Body of pancreas (tissue), 4 donors: ENCODE data around the gene EYS. TPM values are rescaled to one million over a fixed set of nuclear protein-coding genes. Genes with fewer than 3 reads are reported as not detected.

ENCODE experiments used
- ATAC-seq: fragments of 150-250 bp; one replicate; pipeline ENCODE4 v1.9.1; 2016
- DNase-seq, 4 donors: peaks; one replicate each; pipeline ENCODE4 v3.0.0-alpha.2; 2019
- H3K27ac ChIP-seq, 4 donors: fragments of 200-600 bp; sonication (generic); 1 replicate in 3 of 4; 2 replicates in 1 of 4; pipeline versions ENCODE4 v1.5.1 to v1.6.1; 2016 to 2019; ENCODE audit warnings: mild to moderate bottlenecking in 1 of 4, mixed read lengths in 1 of 4, moderate library complexity in 1 of 4
- H3K27me3 ChIP-seq, 2 donors: fragments of 200-600 bp; sonication (generic); one replicate each; pipeline ENCODE4 v1.6.0; 2016; ENCODE audit warnings: mild to moderate bottlenecking in 1 of 2
- H3K36me3 ChIP-seq, 2 donors: fragments of 200-600 bp; sonication (generic); replicated peaks in 1 of 2; 2 replicates each; pipeline ENCODE4 v1.5.1; 2016; ENCODE audit warnings: low read depth in 2 of 2; ENCODE audit not compliant: insufficient read depth in 1 of 2
- H3K4me1 ChIP-seq: fragments of 200-600 bp; sonication (generic); one replicate; pipeline ENCODE4 v1.6.0; 2016
- H3K4me3 ChIP-seq, 2 donors: fragments of 200-600 bp; sonication (generic); 1 replicate in 1 of 2; 2 replicates in 1 of 2; pipeline ENCODE4 v1.5.1; 2016 to 2019
- H3K9me3 ChIP-seq, 3 donors: fragments of 200-600 bp; sonication (generic); 1 replicate in 2 of 3; 2 replicates in 1 of 3; pipeline ENCODE4 v1.5.1; 2016
- CTCF ChIP-seq, 7 experiments: fragments of 450-650 bp in 4 of 7; fragments of 200-600 bp in 3 of 7; sonication (generic) in 3 of 7; IDR thresholded peaks; one replicate each; pipeline ENCODE4 v1.5.1; 2016 to 2019; ENCODE audit warnings: antibody characterized with exemption in 7 of 7
- POLR2A ChIP-seq, 3 donors: fragments of 450-650 bp; IDR thresholded peaks; one replicate each; pipeline ENCODE4 v1.6.1; 2016; ENCODE audit warnings: antibody characterized with exemption in 3 of 3, mild to moderate bottlenecking in 2 of 3
- WGBS, 2 donors: methylation state at CpG; one replicate each; pipeline ENCODE4 v1.1.5; 2017; 5-methylcytosine and 5-hydroxymethylcytosine counted together
- intact Hi-C: fragments of 100-400 bp; cut with DNase I; formaldehyde crosslinking; loops from one replicate; pipeline ENCODE4 v1.15.1; 2023
- total RNA-seq, 2 donors: library from RNA; depleted of rRNA; stranded (reverse); fragments of >200 nt; gene quantifications; one replicate each; pipeline ENCODE4 v1.1.0, GENCODE V29; 2016

EYS gene
- total RNA-seq, 2 donors from 2014 or later, result 0.26 TPM; not detected in 1

GRCh38 chr6:63730311-63730710 is 1976.7 kb downstream of the EYS start:
- Histone ChIP-seq H3K27ac (no peak overlapping the region), H3K4me3 (no peak overlapping the region), H3K27me3 (no peaks in the 10 kb centered on the region), H3K4me1 (no peaks in the 10 kb centered on the region), H3K36me3 (no peaks in the 10 kb centered on the region), H3K9me3 (no peaks in the 10 kb centered on the region)
- TF ChIP-seq POLR2A (IDR thresholded peaks at IDR 0.05), result no peak
- no peak for TF ChIP-seq CTCF (IDR thresholded peaks at IDR 0.05)
- intact Hi-C loops, result no loop called here
- no peak for DNase-seq
- no peak for ATAC-seq

GRCh38 chr6:63724721-63725120 is 1982.3 kb downstream of the EYS start:
- Histone ChIP-seq H3K27me3 (no peaks in the 10 kb centered on the region), H3K36me3 (no peaks in the 10 kb centered on the region), H3K4me1 (peaks cover 8% of the 10 kb centered on the region), H3K4me3 (no peak overlapping the region), H3K27ac (no peak overlapping the region), H3K9me3 (no peaks in the 10 kb centered on the region)
- no peak for DNase-seq
- TF ChIP-seq CTCF (IDR thresholded peaks at IDR 0.05) (no peak), POLR2A (IDR thresholded peaks at IDR 0.05) (no peak)
- no peak for ATAC-seq
- intact Hi-C loops, result no loop called here

- DNase-seq, result no peak
- TF ChIP-seq POLR2A (IDR thresholded peaks at IDR 0.05), result no peak
- no peak for TF ChIP-seq CTCF (IDR thresholded peaks at IDR 0.05)
- peaks cover 8% of the 10 kb centered on the region for H3K4me1 ChIP-seq
- H3K27ac ChIP-seq, result no peak overlapping the region
- 47 to 63% methylated on average over 1 of the region's 1 CpG for WGBS, 2 donors
- no peaks in the 10 kb centered on the region for H3K9me3 ChIP-seq
- intact Hi-C loops, result no loop called here
- no peaks in the 10 kb centered on the region for H3K36me3 ChIP-seq
- H3K27me3 ChIP-seq, result no peaks in the 10 kb centered on the region
- ATAC-seq, result no peak
- H3K4me3 ChIP-seq, result no peak overlapping the region
Measured at GRCh38 chr6:63721181-63721580, 1985.8 kb downstream of the EYS start.

GRCh38 chr6:63716169-63716568 is 1990.9 kb downstream of the EYS start:
- intact Hi-C loops, result no loop called here
- Histone ChIP-seq H3K9me3 (no peaks in the 10 kb centered on the region), H3K4me3 (no peak overlapping the region), H3K27ac (no peak overlapping the region), H3K27me3 (no peaks in the 10 kb centered on the region), H3K36me3 (peaks cover 5 to 18% of the 10 kb centered on the region in 2 donors), H3K4me1 (no peaks in the 10 kb centered on the region)
- no peak for TF ChIP-seq CTCF (IDR thresholded peaks at IDR 0.05)
- TF ChIP-seq POLR2A (IDR thresholded peaks at IDR 0.05), result no peak
- ATAC-seq, result no peak
- WGBS, 2 donors, result 95 to 100% methylated on average over 2 of the region's 2 CpGs
- DNase-seq, result no peak

GRCh38 chr6:63714091-63714490 is 1992.9 kb downstream of the EYS start:
- DNase-seq (no peak), ATAC-seq (no peak)
- H3K27me3 ChIP-seq, result no peaks in the 10 kb centered on the region
- no peaks in the 10 kb centered on the region for H3K9me3 ChIP-seq
- no peaks in the 10 kb centered on the region for H3K4me1 ChIP-seq
- H3K27ac ChIP-seq, result no peak overlapping the region
- H3K36me3 ChIP-seq, result peaks cover 12 to 26% of the 10 kb centered on the region in 2 donors
- TF ChIP-seq CTCF (IDR thresholded peaks at IDR 0.05) (no peak), POLR2A (IDR thresholded peaks at IDR 0.05) (no peak)
- H3K4me3 ChIP-seq, result no peak overlapping the region
- intact Hi-C loops, result no loop called here
